Kidney epithelial cell (primary cell): Measurements from ENCODE around the gene CCL21. TPM values are rescaled to one million over a fixed set of nuclear protein-coding genes. Genes with fewer than 3 reads are reported as not detected.
A peak's percentile ranks its signal among the peaks of the same experiment; 100 is the strongest.

Source experiments
- DNase-seq: peaks from one replicate; pipeline ENCODE4 v3.0.0-alpha.2; 2010; ENCODE audit warnings: low read depth
- H3K27me3 ChIP-seq: 2 replicates; pipeline ENCODE4 v1.6.0; 2011; ENCODE audit warnings: low read length; ENCODE audit not compliant: control insufficient read depth, insufficient read depth
- H3K36me3 ChIP-seq: 2 replicates; pipeline ENCODE4 v1.5.1; 2011; ENCODE audit warnings: low read length; ENCODE audit not compliant: control insufficient read depth, insufficient read depth
- H3K4me3 ChIP-seq: 2 replicates; pipeline ENCODE4 v1.5.1; 2011; ENCODE audit warnings: low read depth, mild to moderate bottlenecking, control low read depth, low read length
- total RNA-seq: library from RNA; depleted of rRNA; stranded (reverse); fragments of >200 nt; gene quantifications from 2 replicates; pipeline ENCODE4 v1.2.3, GENCODE V29; 2015
- TF ChIP-seq, protein P1 (sequence below): IDR thresholded peaks from 2 replicates; pipeline ENCODE4 v1.5.1; 2011; ENCODE audit warnings: mild to moderate bottlenecking, moderate library complexity, low read length, control low read depth, inconsistent platforms; ENCODE audit not compliant: insufficient read depth, poor library complexity, severe bottlenecking

CCL21 gene
- total RNA-seq, 1 donor from 2014 or later = not detected

DNA sequence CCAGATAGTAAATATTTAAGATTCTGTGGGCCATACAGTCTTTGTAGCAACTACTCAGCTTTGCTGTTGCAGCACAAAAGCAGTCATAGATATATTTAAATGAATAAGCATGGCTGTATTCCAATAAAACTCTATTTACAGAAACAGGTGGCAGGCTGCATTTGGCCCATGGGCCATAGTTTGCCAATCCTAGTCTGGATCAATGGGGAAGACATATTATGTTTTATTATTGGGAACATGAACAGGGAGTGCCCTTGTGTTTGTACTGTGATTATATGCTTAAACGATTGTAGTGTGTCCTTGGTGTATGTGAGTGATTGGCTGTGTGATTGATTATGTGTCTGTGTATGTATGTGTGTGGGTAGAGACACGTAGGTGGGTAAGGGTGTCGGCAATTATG, 35.5 kb downstream of the CCL21 start:
- TF ChIP-seq, protein P1, sequence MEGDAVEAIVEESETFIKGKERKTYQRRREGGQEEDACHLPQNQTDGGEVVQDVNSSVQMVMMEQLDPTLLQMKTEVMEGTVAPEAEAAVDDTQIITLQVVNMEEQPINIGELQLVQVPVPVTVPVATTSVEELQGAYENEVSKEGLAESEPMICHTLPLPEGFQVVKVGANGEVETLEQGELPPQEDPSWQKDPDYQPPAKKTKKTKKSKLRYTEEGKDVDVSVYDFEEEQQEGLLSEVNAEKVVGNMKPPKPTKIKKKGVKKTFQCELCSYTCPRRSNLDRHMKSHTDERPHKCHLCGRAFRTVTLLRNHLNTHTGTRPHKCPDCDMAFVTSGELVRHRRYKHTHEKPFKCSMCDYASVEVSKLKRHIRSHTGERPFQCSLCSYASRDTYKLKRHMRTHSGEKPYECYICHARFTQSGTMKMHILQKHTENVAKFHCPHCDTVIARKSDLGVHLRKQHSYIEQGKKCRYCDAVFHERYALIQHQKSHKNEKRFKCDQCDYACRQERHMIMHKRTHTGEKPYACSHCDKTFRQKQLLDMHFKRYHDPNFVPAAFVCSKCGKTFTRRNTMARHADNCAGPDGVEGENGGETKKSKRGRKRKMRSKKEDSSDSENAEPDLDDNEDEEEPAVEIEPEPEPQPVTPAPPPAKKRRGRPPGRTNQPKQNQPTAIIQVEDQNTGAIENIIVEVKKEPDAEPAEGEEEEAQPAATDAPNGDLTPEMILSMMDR = no peak
- Histone ChIP-seq H3K36me3 (no peaks in the 10 kb centered on the region), H3K4me3 (no peak overlapping the region), H3K27me3 (no peaks in the 10 kb centered on the region)
- DNase-seq = no peak

DNA sequence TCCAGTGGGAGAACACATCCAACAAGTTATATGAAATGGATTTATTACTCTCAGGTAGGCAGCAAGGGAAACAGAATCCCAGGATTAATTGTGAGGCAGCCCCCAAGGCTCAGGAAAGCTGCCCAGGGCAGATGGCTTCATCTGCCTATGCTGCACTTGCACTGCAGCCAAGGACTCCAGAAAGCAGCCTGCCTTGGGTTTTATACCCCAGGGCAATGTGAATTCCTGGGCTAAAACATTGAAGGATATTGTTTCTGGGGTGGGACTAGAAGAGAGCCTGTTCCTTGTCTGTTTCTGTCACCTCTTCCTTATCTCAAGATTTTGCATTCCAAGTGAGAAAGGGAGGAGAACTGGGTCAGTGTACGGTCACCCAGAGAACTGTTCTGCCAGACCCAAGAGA, 38.6 kb downstream of the CCL21 start:
- H3K36me3 ChIP-seq = no peaks in the 10 kb centered on the region
- TF ChIP-seq, protein P1 = no peak
- DNase-seq = no peak
- H3K27me3 ChIP-seq = no peaks in the 10 kb centered on the region
- H3K4me3 ChIP-seq = no peak overlapping the region

- H3K27me3 ChIP-seq = no peaks in the 10 kb centered on the region
- H3K4me3 ChIP-seq = no peak overlapping the region
- H3K36me3 ChIP-seq = no peaks in the 10 kb centered on the region
- DNase-seq = no peak
- TF ChIP-seq, protein P1 = no peak
Measured at GRCh38 chr9:34669809-34670562, 40.0 kb downstream of the CCL21 start.

DNA sequence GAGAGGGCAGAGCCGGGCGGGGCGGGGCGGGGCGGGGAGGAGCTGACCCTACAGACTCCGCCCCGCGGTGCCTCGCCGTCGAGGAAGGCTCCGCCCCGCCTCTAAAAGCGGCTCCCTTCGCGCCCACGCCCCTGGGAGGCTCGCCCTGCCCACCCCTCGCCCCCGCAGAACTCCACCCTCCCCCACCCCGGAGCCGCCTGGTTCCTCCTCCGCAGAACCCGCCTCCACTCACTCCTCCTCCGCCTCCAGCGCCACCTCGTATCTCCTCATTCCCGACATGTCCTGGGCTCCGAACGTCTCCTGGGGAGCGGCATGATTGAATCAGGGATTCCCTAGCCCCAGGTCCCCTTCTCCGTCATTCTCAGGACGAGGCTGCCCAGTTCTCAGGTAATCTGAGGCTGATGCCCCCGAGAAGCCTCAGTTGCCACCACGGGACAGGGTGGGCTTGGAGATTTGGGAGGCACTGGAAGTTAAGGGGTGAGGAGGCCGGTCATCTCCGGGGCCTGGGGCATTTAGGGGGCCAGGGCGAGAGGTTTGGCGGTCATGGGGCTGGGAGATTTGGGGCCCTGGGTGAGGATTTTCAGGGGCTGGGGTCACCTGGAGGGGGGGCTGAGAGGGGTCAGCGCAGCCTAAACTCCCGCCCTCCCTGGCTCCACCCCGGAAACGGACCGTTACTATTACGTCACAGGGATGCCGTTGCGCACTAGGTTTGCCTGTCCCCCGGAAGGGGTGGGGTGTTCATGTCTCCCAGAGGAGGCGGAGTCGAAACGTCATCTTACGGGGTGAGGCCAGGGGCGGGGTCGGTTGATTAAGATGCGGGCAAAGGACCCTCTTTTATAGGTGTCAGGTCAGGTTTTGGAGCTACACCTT, 44.3 kb downstream of the CCL21 start:
- H3K4me3 ChIP-seq = peak overlapping the region; percentile 59
- peak; percentile 65 for DNase-seq
- TF ChIP-seq, protein P1 = no peak
- H3K36me3 ChIP-seq = no peaks in the 10 kb centered on the region
- H3K27me3 ChIP-seq = no peaks in the 10 kb centered on the region

DNA sequence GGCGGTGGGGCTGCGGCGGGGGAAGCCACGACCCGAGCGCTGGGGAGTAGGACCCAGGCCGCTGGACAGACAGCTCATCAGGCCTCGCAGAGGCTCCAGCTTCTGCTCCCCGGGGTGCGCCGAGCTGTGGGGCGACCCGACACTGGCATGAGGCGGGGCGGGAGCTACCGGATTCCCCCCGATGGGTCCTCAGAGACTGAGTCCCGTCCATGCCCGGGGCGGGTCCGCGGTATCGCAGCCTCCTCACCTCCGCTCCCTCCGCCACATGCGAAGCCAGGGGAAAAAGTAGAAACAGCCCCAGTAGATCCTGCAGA, 44.9 kb downstream of the CCL21 start:
- no peaks in the 10 kb centered on the region for H3K27me3 ChIP-seq
- TF ChIP-seq, protein P1 = no peak
- H3K36me3 ChIP-seq = no peaks in the 10 kb centered on the region
- H3K4me3 ChIP-seq = peak overlapping the region; percentile 56
- DNase-seq = no peak
